Kidney epithelial cell (primary cell): ENCODE data around the gene FGB. TPM values are rescaled to one million over a fixed set of nuclear protein-coding genes. Genes with fewer than 3 reads are reported as not detected.
"Not testable (repeated sequence)": the region's sequence is repeated elsewhere in the genome, so short reads cannot be mapped to it uniquely, and the experiment has no call there.

ENCODE experiments used
- DNase-seq: peaks from one replicate; pipeline ENCODE4 v3.0.0-alpha.2; 2010; ENCODE audit warnings: low read depth
- H3K27me3 ChIP-seq: 2 replicates; pipeline ENCODE4 v1.6.0; 2011; ENCODE audit warnings: low read length; ENCODE audit not compliant: control insufficient read depth, insufficient read depth
- H3K36me3 ChIP-seq: 2 replicates; pipeline ENCODE4 v1.5.1; 2011; ENCODE audit warnings: low read length; ENCODE audit not compliant: control insufficient read depth, insufficient read depth
- H3K4me3 ChIP-seq: 2 replicates; pipeline ENCODE4 v1.5.1; 2011; ENCODE audit warnings: low read depth, mild to moderate bottlenecking, control low read depth, low read length
- total RNA-seq: library from RNA; depleted of rRNA; stranded (reverse); fragments of >200 nt; gene quantifications from 2 replicates; pipeline ENCODE4 v1.2.3, GENCODE V29; 2015
- TF ChIP-seq, protein P1 (sequence below): IDR thresholded peaks from 2 replicates; pipeline ENCODE4 v1.5.1; 2011; ENCODE audit warnings: mild to moderate bottlenecking, moderate library complexity, low read length, control low read depth, inconsistent platforms; ENCODE audit not compliant: insufficient read depth, poor library complexity, severe bottlenecking

Gene FGB
- total RNA-seq, 1 donor from 2014 or later = 3.7 TPM

DNA sequence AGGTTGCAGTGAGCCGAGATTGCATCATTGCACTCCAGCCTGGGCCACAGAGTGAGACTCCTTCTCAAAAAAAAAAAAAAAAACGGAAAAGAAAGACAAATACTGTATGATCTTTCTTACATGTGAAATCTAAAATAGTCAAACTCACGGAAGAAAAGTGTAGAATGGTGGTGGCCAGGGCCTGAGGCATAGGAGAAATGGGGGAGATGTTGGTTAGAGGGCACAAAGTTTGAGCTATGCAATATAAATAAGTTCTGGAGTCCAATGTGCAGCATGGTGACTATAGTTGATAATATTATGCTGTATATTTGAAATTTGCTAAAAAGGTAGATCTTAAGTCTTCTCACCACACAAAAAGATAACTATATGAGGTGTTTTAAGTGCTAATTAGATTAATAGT is 29.1 kb downstream of the FGB start:
- H3K36me3 ChIP-seq = no peaks in the 10 kb centered on the region
- TF ChIP-seq, protein P1, sequence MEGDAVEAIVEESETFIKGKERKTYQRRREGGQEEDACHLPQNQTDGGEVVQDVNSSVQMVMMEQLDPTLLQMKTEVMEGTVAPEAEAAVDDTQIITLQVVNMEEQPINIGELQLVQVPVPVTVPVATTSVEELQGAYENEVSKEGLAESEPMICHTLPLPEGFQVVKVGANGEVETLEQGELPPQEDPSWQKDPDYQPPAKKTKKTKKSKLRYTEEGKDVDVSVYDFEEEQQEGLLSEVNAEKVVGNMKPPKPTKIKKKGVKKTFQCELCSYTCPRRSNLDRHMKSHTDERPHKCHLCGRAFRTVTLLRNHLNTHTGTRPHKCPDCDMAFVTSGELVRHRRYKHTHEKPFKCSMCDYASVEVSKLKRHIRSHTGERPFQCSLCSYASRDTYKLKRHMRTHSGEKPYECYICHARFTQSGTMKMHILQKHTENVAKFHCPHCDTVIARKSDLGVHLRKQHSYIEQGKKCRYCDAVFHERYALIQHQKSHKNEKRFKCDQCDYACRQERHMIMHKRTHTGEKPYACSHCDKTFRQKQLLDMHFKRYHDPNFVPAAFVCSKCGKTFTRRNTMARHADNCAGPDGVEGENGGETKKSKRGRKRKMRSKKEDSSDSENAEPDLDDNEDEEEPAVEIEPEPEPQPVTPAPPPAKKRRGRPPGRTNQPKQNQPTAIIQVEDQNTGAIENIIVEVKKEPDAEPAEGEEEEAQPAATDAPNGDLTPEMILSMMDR = no peak
- no peak overlapping the region for H3K4me3 ChIP-seq
- H3K27me3 ChIP-seq = no peaks in the 10 kb centered on the region
- DNase-seq = no peak

DNA sequence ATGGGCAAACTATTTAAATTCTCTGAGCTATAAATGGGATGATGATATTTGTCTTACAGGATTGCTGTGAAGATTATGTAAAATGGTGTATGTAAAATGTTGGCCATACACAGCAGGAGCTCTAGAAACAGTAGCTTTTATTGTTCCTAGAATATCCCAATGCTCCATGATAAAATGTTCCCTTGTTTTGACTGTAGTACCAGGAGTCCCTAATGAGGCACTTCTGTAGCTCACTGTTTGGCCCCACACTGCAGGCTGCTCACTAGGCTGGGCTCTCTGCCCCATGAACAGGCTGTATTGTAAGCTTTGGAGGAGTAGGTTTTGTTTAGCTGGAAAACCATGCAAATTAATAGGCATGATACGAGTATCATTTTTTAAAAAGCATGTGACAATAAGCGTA is 31.1 kb downstream of the FGB start:
- H3K36me3 ChIP-seq = no peaks in the 10 kb centered on the region
- TF ChIP-seq, protein P1 = no peak
- no peak overlapping the region for H3K4me3 ChIP-seq
- no peak for DNase-seq
- no peaks in the 10 kb centered on the region for H3K27me3 ChIP-seq

DNA sequence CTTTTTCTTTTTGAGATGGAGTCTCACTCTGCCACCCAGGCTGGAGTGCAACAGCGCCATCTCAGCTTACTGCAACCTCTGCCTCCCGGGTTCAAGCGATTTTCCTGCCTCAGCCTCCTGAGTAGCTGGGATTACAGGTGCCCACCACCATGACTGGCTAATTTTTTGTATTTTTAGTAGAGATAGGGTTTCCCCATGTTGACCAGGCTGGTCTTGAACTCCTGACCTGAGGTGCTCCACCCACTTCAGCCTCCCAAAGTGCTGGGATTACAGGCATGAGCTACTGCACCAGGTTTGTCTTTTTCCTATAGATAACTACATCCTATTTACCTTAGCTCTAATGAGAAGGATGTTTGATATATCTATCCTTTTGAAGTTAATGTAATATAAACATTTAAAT is 31.5 kb downstream of the FGB start:
- H3K36me3 ChIP-seq, DNase-seq, H3K27me3 ChIP-seq, H3K4me3 ChIP-seq: not testable (repeated sequence)

DNA sequence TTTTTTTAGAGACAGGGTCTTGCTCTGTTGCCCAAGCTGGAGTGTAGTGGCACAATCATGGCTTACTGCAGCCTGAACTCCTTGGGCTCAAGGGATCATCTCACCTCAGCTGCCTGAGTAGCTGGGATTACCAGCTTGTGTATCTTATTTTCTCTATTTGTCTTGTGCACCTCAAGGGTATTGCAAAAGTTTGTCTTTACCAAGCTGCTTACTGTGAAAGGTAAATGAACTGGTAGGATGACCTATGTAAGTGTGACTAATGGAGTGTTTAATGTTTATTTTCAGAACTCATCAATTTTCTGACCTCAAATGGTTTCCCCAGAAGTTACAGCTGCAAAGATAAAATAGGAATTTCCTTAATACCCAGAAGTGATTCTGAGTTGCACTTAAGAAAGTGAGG is 33.0 kb downstream of the FGB start:
- H3K4me3 ChIP-seq = no peak overlapping the region
- no peak for DNase-seq
- H3K27me3 ChIP-seq = no peaks in the 10 kb centered on the region
- TF ChIP-seq, protein P1 = no peak
- no peaks in the 10 kb centered on the region for H3K36me3 ChIP-seq

DNA sequence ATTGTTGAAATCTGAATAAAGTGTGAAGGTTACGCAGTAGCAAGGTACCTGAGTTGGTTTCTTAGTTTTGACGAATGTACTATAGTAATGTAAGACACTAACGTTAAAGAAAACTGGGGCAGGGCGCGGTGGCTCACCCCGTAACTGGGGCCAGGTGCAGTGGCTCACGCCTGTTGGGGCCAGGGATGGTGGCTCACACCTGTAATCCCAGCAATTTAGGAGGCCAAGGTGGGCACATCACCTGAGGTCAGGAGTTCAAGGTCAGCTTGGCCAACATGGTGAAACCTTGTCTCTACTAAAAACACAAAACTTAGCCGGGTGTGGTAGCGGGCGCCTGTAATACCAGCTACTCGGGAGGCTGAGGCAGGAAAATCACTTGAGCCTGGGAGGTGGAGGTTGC is 34.5 kb downstream of the FGB start:
- H3K4me3 ChIP-seq, DNase-seq, H3K27me3 ChIP-seq, H3K36me3 ChIP-seq: not testable (repeated sequence)

DNA sequence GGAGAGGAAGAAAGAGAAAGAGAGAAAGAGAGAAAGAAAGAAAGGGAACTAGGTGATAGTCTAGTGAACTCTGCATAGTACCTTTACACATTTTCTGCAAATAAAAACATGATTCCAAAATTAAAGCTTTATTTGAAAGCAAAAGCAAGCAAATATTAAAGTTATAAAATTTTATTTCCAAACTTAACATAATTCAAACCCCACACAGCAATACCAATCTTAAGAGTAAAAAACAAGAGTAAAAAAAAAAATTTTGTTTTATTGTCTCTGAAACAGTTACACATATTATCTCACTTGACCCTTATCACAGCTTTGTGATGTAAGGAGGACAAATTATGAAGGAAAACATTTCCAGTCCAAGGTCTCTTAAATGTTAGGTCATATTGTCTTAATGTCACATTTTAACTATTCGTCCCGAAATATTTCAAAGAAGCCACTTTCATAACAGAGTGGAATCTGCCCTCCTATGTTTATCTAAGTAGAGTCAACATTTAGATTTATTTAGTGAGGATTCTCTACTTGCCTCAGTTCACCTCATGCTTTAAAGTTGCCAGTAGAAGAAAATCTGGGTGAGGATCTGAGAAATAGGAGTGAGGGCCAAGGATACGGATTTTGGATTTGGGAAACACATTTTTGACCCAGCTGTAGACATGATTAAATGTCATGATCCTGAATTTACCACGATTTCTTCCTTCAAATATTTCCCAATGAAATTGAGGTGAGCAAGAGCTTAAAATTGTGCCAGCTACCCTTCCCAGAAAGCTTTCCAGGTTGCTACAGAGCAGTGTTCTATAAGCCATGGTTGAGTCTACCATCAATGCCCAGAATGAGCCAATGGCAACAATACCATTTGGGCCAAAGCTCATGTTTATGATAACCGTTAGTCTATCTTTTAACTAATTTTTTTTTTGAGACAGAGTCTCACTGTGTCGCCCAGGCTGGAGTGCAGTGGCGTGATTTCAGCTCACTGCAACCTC is 35.3 kb downstream of the FGB start:
- TF ChIP-seq, protein P1 = no peak
- Histone ChIP-seq H3K27me3 (no peaks in the 10 kb centered on the region), H3K4me3 (no peak overlapping the region), H3K36me3 (no peaks in the 10 kb centered on the region)
- DNase-seq = no peak
